Body of pancreas (tissue), 4 donors: ENCODE measurements around the gene NUCKS1.

Experiments
- CTCF ChIP-seq, 7 experiments: fragments of 450-650 bp in 4 of 7; fragments of 200-600 bp in 3 of 7; sonication (generic) in 3 of 7; IDR thresholded peaks; one replicate each; pipeline ENCODE4 v1.5.1; 2016 to 2019; ENCODE audit warnings: antibody characterized with exemption in 7 of 7
- POLR2A ChIP-seq, 3 donors: fragments of 450-650 bp; IDR thresholded peaks; one replicate each; pipeline ENCODE4 v1.6.1; 2016; ENCODE audit warnings: antibody characterized with exemption in 3 of 3, mild to moderate bottlenecking in 2 of 3

DNA sequence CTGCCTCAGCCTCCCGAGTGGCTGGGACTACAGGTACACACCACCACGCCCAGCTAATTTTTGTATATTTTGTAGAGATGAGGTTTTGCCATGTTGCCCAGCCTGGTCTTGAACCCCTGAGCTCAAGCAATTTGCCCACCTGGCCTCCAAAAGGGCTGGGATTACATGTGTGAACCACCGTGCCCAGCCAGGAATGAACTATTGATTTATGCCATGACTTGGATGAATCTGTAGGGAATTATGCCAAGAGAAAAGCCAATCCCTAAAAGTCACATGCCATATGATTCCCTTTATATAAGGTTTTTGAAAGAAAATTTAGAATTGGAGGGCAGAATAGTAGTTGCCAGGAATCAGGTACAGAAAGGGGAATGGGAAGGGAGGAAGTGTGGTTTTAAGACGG lies 50.6 kb downstream of the NUCKS1 start:
- TF ChIP-seq CTCF (IDR thresholded peaks at IDR 0.05) (no peak), POLR2A (IDR thresholded peaks at IDR 0.05) (no peak)
